GM21526 (cell line): ENCODE results near the gene TMEM273.

Experiments used
- ATAC-seq: cut with Tn5 transposase; IDR thresholded peaks from one replicate; pipeline ENCODE4 v1.9.1; 2021; ENCODE audit warnings: moderate library complexity; ENCODE audit not compliant: unreplicated experiment, low FRiP score

Gene TMEM273

DNA sequence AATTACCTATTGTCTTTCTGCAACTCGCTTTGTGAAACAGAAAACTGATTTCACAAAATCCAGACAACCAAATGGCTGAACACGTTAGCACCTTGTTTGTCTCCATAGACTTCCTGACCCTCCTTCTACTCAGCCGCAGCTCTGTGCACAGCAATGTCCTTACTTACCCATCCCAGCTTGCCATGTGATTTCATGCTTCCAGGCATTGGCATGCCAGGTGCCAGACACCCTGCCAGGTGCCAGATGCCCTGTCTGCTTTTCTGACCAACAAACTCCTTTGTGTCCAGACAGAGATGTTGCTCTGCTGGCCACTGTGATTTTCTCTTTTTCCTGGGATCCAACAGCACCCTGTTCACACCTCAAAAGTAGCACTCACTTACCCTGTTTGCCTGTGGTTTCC is 38.3 kb downstream of the TMEM273 start:
- no peak for ATAC-seq

DNA sequence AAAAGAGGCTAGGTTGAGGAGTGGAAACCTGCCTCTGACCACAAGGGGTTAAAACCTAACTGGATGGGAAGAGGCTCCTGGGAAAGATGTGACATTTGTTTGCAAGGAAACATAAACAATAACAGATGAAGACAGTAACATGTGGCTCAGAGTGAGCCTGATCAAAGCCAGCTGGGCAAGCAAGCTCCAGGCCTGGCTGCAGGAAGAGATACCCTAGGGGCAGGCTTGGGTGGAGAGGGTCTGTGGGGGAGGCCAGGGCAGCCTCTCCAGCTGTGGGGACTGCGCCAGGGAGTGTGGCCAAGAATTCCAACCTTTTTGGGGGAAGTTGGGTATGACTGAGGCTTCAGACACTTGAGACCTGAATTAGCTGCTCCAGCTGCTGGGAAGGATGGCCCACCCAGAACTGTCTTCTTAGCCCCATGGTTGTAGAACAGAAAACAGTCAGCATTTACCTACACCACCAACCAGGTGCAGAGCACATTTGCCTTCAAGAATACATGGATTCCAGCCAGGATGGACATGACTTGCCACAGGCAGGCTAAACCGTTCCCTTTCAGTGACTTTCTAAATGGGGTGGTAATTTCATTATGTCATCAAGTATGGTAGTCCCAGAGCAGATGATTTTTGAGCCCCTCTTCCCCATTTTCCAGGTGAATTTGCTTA is 44.0 kb downstream of the TMEM273 start:
- ATAC-seq, result no peak

DNA sequence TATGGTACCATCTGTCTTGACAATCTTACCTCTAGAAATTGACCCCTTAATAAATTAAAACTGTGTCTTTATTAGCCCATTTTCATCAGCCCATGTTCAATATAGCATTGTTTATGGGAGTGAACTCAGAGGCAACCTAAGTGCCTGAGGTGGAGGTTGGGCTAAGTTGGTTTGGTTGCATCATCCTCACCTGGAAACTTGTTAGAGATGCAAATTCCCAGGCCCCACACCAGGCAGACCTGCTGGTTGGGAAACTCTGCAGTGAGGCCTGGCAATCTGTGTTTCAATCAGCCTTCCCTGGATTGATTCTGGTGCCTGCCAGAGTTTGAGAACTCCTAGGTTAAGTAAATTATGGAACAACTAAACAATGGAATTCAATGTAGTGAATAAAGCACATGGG is 44.9 kb downstream of the TMEM273 start:
- no peak for ATAC-seq

DNA sequence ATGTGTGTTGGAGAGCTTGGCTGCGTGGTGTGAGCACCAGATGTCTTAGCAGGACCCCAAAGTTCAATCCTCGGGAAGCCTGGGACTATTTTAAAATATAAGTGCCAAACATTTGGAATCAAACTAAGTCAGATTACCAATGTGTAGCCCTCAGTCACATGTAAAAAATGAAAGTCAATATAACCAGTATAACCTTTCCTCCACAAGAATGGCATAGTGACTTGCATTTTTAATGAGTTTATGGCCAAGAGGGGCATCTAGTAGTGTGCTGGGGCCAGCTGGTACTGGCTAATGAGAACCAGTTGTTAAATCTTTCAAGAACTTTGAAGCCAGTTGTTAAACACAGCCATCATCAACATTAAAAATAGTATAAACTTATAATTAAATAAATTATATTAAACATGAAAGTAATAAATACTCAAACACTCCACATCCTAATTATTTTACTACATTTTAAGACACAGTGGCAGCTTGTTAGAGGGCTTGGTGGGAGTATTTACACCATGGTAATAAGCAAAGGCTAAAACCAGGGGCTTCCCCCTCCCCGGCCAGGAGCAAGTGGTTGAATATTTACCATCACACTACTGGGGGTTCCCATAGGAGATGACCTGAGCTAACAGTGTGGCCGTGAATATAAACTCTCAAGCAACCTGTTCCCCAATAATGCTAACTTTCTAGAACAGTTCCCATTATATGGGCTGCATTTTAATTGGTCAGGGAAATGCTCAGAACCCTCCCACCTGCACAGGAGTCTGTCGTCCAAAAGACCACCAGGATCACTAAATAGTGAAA is 46.5 kb downstream of the TMEM273 start:
- ATAC-seq, result no peak

DNA sequence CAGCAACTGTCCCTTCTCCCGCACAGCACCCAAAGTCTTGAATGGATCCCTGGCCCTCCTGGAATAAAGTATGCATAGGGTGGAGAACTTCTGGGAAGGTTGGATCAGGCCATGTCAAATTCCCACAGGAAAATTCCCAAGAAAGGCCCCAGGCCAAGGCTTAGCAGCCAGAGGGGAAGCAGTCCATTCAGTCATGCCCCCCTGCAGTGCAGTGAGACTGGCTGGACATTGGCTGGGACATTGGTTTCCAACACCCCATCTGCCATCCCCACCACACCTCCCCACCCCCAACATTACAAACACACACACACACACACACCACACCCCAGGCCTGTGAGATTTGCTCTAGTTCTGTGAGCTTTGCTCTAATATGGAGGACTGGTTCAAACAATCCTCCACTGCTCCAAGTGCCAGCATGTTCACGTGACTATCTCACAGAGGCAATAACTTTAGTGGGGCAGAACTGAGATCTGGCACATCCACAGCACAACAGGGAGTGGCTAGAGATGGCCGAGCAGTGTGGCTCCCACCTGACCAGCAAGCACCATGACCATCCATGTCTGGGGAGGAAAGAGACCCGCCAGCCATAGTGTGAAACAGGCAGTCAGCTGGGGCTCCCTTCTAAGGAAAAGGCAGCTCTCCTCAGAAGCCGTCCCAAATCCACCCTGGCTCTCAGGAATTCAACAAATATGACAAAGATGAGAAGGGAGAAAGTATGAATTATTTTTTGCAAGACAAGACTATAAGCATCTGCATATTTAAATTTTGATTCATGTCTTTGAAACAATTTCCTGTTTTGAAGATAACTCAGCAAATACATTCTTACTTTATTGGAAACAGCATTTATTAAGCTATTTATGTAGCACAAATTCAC is 47.6 kb downstream of the TMEM273 start:
- ATAC-seq, result no peak

DNA sequence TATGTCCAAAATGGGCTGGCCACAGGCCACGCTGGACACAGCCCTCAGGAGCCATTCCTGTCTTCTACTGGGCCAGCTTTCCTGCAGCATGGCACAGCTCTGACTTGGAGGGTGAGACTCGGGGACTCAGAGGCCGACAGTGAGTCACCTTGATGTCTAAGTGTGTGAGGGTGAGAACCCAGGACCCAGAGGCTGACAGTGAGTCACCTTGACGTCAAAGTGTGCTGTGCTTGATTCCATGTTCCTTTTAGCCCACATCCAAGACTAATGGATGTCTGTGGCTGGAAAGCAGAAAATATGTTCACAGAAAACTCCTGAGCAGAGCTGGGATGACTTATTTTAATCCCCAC is 48.4 kb downstream of the TMEM273 start:
- ATAC-seq, result no peak

DNA sequence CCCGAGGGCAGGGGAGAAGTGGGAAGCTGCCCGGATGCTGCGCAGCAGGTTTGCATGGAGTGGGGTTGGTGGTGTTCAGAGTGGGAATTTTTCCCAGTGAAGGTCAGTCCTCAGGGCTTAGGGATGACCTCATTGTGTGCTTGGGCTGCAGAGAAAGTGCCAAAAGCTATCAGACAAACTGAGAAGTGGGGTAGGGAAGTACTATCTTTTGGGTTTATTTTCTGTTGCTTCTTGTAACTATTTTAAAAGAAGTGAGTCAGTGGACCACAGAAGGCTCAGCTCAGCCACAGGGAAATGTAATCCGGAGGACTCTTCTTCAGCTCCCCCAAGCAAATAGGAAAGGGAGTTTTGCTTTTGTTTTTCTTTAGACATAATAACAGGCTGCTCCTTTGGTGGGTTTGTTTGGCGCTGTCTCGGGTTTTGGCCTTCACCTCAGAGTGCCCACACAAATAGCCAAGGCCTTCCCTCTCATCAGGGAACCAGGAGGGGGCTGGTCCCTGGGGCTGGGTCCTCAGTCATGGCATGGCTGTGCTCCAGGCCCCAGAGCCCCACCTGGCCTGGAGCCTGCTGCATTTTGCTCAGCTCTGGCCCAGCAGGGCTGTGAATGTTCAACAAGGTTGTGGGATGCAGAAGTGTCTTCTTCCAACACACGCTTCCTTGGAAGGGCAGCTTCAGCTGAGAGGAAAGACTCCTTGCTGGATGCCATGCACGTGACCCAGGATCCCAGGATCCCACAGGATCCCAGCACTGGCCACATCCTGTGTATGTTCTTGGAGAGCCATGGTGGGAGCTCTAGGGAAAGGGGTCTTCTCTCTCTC is 49.0 kb downstream of the TMEM273 start:
- ATAC-seq, result no peak

DNA sequence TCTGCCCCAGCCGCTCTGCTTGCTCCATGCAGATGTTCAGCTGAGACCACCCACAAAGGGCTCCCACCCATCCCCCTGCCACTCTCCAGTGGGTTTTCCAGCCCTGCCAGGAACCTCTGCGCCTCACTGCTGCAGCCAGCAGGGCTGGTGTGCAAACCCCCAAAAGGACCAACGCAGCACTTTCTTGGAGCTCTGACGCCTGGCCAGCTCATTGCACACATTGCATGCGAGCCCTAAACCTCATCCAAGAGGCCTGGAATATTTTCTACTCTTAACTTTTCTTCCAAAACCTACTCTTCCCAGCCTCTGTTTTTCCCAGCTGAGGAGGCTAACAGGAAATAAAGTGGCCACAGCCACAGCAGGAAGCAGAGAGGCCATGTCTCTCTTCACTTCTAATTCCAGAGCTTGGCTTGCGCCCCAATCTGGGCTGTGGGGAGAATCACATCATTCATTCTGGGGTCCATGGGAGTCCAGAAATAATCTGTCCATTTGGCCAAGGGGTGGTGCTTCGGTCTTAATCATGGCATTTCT is 49.8 kb downstream of the TMEM273 start:
- no peak for ATAC-seq

DNA sequence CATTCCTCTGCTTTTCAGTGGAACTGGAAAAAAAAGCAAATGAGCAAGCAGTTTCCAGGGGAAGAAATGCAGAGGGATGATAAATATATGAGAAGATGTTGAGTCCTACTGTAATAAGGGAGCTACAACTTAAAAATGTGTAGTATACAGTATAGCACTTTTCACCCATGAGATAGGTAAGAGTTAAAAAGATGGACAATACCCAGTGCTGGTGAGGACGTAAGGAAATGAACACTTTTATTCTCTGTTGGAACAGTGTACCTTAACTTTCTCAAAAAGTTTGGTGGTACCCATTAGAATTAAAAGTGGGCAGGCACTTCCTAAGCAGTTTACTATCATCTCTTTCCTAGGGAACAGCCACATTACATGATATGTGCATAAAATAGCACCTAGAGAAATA is 51.7 kb downstream of the TMEM273 start:
- no peak for ATAC-seq

DNA sequence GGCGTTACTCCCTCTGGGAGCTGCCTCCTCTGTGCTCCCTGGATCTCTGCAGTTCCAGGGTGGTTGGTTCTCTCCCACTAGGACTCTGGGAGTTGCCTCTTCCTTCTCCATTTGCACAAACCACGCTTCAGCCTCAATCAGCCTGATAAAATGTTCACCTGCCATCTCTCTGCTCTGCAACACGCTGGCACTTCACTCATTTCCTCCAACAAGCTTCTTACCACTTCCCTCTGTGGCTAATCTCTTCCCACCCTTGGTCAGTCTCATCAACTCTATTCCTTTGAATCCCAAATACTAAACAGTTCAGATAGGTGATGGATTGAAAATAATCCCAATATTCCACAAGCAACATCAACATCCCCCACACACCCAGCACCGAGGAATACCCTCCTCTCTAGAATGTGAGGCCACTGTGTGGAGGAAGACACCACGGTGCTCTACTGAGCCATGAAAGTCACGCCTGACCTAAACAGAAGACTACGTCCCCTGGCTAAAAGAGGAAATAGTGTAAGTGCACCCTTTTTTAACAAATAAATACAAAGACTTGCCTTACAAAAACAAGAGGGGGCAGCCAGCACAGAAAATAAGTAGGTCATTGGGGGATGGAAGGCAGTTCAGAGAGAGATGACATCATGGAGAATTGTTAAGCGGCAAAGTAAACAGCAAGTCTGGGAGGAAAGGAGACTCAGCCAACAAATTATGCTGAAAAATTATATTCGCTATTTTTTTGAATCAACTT is 52.4 kb downstream of the TMEM273 start:
- no peak for ATAC-seq

DNA sequence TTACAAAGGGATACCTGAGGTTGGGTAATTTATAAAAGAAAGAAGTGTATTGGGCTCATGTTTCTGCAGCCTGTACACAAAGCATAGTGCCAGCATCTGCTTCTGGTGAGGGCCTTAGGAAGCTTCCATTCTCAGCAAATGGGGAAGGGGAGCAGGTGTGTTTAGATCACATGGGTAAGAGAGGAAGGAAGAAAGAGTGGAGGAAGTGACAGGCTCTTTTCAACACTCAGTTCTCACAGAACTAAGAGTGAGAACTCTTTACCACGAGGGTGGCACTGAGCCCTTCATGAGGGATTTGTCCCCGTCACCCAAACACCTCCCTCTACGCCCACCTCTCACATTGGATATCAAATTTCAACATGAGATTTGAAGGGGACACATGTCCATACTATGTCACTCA is 53.9 kb downstream of the TMEM273 start:
- ATAC-seq, result no peak

DNA sequence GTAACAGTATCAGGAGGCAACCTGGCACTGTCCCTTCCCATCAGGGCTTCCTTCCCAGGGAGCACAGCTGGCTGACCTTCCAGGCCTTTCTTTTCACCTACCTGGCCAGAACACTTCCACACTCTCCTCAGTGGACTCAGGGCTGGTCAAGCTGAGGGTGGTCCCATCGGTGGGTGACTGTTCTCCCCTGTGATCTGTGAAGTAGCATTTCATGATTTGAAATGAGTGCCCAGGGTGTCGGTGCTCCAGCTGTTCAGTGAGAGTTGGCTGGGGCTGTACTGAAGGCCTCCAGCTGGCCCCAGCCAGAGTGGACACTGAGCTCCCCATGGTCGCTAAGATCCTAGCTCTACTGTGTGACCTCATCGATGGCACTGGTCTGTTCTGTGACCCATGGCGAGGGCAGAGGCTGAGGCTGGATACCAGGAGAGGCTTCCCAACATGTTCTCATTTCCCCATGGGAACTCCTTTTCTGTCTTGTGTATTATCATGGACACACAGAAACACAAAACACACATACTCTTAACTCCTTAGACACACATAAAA is 54.4 kb downstream of the TMEM273 start, which contains the start of gene FAM170B:
TSS of gene FAM170B (minus strand) at position 316 of the 543 bp plus-strand sequence. CDS start at position 213, 103 bp downstream.
- ATAC-seq, result no peak

DNA sequence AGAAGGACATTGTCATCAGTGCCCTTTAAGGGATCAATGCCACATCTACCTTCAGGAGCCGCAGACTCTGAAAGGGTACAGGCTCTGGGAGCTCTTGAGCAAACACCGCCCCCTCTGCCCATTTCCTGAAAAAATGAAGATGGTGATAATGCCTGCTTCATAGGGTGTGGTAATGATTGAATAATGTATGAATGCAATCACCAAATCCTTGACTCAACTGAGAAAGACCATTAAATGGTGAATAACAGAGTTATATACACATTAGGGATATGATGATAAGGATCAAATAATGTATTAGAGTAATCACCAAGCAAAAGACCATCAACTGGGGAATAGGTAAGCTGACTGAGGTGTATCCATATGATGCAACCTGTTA is 55.8 kb downstream of the TMEM273 start:
- ATAC-seq, result no peak

DNA sequence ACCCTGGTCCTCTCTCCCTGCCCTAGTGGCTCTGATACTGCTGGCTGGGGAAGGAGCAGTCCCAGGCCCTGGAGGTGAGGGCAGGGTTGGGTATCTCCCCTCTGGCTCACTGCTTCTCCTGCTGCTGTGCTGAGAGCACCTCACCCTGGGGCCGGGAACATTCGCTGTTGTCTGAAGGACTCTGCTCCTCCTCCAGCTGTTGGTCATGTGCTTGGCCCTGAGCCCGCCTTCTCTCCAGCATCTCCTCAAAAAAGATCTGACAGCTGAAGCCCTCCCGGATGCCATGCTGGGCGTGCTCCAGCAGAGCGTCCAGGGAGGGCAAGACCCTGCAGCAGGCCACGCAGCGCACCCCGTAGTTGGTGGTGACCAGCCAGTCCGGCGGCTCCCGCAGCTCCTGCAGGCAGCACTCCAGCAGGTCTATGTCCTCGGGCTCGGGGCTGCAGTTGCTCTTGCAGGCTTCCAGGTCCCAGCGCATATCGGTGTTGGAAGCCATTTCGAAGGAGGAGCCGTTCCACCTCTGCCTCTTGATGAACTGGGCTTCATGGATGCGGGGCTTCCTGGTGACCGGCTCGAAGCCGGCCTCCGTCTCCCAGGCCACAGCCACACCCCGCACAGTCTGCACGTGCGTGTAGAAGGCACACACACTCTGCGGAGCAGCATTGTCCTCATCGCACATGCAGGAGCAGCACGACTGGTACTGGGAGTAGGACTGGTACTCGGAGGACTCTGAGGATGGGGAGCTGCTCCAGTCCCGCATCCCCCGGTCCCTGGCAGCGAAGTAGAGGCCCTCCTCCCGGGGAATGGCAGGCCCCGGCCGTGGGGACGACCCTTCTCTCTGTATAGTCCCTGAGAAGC is 56.5 kb downstream of the TMEM273 start:
- no peak for ATAC-seq

DNA sequence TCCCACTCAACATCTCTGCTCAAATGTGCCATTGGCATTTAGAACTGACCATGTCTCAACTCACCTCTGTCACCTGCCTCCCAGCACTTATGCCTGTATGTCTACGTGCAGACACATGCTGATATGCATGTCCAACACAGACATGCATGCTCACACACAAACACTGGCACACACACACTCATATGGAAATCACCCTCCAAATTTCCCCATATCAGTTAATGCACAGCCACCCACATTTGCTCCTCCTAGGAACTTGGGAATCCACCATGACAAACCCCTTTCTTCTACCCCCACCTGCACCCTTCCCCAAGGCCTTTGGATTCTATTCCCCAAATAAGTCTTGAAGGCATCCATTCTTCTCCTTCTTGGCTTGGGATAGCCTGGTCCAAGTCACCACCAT is 58.8 kb downstream of the TMEM273 start:
- no peak for ATAC-seq

DNA sequence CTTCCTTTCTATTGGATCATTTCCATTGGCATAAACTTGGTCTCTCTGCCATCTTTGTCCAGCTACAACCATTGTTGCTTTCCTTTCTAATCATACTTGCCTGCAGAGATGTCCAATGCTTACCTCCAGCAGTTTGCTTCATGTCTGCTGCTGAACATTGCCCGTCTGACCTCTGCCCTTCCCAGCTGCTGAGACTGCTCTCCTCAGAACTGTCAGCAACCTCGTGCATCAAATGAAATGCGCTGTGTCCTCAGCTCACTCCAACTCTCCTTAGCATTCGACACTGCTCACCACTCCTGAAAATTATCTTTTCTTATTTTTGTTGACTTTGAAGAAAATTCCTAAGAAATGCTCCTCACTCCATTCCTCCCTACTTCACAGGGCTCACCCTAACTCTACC is 59.3 kb downstream of the TMEM273 start:
- ATAC-seq, result no peak

DNA sequence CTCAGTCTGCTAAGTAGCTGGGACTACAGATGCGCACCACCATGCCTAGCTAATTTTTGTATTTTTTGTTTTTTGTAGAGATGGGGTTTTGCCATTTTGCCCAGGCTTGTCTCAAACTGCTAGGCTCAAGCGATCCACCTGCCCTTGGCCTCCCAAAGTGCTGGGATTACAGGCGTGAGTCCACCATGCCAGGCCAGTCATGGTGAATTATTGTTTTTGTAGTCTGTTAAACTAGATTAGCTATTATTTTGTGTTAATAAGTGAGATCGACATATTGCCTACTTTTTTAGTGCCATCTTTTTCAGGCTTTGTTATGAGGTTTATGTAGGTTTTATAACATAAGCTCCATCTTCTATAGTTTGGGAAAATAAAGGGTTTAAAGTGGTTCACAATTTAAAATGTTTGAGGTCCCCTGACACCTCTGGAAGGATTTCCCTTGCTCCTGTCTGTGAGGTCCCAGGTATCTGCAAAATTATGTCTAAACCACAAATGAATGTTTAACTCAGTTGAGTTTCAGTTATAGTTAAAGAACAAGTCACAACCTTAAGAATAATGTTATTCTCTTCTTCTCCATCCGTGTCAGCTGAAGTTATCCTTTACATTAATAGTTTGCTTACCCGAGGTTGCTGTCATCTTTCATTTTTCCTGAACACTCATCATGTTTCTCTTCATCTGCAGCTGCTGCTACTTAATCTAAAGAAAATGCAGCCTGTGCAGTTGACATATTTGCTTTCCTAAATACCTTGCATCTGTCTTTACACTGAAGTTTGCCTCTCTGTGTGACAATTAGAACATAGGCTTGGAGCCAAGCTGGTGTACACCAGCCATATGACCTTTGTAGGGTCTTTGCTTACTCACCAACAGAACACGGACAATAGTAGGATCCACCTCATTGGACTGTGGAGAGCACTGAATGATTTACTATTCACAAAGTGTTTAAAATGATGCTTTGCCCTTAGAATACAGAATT is 63.9 kb downstream of the TMEM273 start:
- ATAC-seq, result no peak
